MM.1S (cell line): ENCODE measurements around the gene TOX2.

Experiments
- DNase-seq: peaks from one replicate; pipeline ENCODE4 v3.0.0-alpha.2; 2015
- H2AFZ ChIP-seq: fragments of 300-600 bp; sonication (generic); 2 replicates; pipeline ENCODE4 v1.6.0; 2016; ENCODE audit warnings: antibody characterized with exemption, low read length
- H3F3A ChIP-seq: fragments of 300-600 bp; sonication (generic); 2 replicates; pipeline ENCODE4 v1.6.1; 2016; ENCODE audit warnings: mild to moderate bottlenecking, antibody characterized with exemption, low read length, moderate library complexity, mixed read lengths; ENCODE audit not compliant: insufficient read depth
- H3K27ac ChIP-seq: fragments of 300-600 bp; sonication (generic); 2 replicates; pipeline ENCODE4 v1.5.1; 2016; ENCODE audit warnings: mild to moderate bottlenecking, low read length
- H3K27me3 ChIP-seq: fragments of 300-600 bp; sonication (generic); replicated peaks from 2 replicates; pipeline ENCODE4 v1.6.0; 2016; ENCODE audit warnings: low read length; ENCODE audit not compliant: insufficient read depth
- H3K36me3 ChIP-seq: fragments of 300-600 bp; sonication (generic); replicated peaks from 2 replicates; pipeline ENCODE4 v1.6.1; 2016; ENCODE audit warnings: mild to moderate bottlenecking, low read length, mixed read lengths; ENCODE audit not compliant: insufficient read depth
- H3K4me1 ChIP-seq: fragments of 300-600 bp; sonication (generic); 2 replicates; pipeline ENCODE4 v1.6.1; 2016; ENCODE audit warnings: low read length, mixed read lengths
- H3K4me2 ChIP-seq: fragments of 300-600 bp; sonication (generic); 2 replicates; pipeline ENCODE4 v1.6.0; 2016; ENCODE audit warnings: low read depth, low read length
- H3K4me3 ChIP-seq: fragments of 300-600 bp; sonication (generic); 2 replicates; pipeline ENCODE4 v1.5.1; 2016; ENCODE audit warnings: low read length, mixed read lengths
- H3K79me2 ChIP-seq: fragments of 300-600 bp; sonication (generic); 2 replicates; pipeline ENCODE4 v1.6.1; 2016; ENCODE audit warnings: mixed run types, low read length, mixed read lengths
- H3K9ac ChIP-seq: fragments of 300-600 bp; sonication (generic); 2 replicates; pipeline ENCODE4 v1.6.1; 2016; ENCODE audit warnings: low read length, mixed read lengths
- H3K9me2 ChIP-seq: fragments of 300-600 bp; sonication (generic); replicated peaks from 2 replicates; pipeline ENCODE4 v1.6.1; 2016; ENCODE audit warnings: mild to moderate bottlenecking, low read length, mixed read lengths; ENCODE audit not compliant: insufficient read depth
- H3K9me3 ChIP-seq: fragments of 300-600 bp; sonication (generic); replicated peaks from 2 replicates; pipeline ENCODE4 v1.6.1; 2016; ENCODE audit warnings: mild to moderate bottlenecking, low read length, mixed read lengths; ENCODE audit not compliant: insufficient read depth
- H4K20me1 ChIP-seq: fragments of 300-600 bp; sonication (generic); 2 replicates; pipeline ENCODE4 v1.6.1; 2016; ENCODE audit warnings: mild to moderate bottlenecking, low read length, moderate library complexity, mixed read lengths; ENCODE audit not compliant: insufficient read depth
- CTCF ChIP-seq: fragments of 300-600 bp; sonication (generic); IDR thresholded peaks from 2 replicates; pipeline ENCODE4 v1.5.1; 2016; ENCODE audit warnings: antibody characterized with exemption, low read length, mixed read lengths
- EZH2 ChIP-seq: fragments of 300-600 bp; sonication (generic); optimal IDR thresholded peaks from 2 replicates; pipeline ENCODE3; 2017; ENCODE audit warnings: low read depth, mild to moderate bottlenecking, antibody characterized with exemption, low read length, mixed read lengths
- EZH2phosphoT487 ChIP-seq: fragments of 300-600 bp; sonication (generic); IDR thresholded peaks from 2 replicates; pipeline ENCODE4 v1.6.1; 2018; ENCODE audit warnings: antibody characterized with exemption, low read length

TOX2 gene

GRCh38 chr20:44092551-44093248 is 178.0 kb downstream of the TOX2 start:
- H2AFZ ChIP-seq: peak overlapping the region; percentile 66
- DNase-seq: peak; percentile 76
- no peak overlapping the region for H3K4me3 ChIP-seq
- H3K27me3 ChIP-seq: no peaks in the 10 kb centered on the region
- TF ChIP-seq EZH2phosphoT487 (no peak), EZH2 (no peak), CTCF (peak; percentile 72)
- no peaks in the 10 kb centered on the region for H3K9me2 ChIP-seq
- no peaks in the 10 kb centered on the region for H3K9me3 ChIP-seq
- H3K36me3 ChIP-seq: no peaks in the 10 kb centered on the region
- H3K27ac ChIP-seq: no peak overlapping the region
- no peak overlapping the region for H3K9ac ChIP-seq
- no peak overlapping the region; the same call in 1 of the 2 replicates for H3K4me2 ChIP-seq
- no peaks in the 10 kb centered on the region for H3F3A ChIP-seq
- H4K20me1 ChIP-seq: no peaks in the 10 kb centered on the region
- H3K79me2 ChIP-seq: no peaks in the 10 kb centered on the region
- peaks cover 17% of the 10 kb centered on the region for H3K4me1 ChIP-seq

- no peak for DNase-seq
- Histone ChIP-seq H3K9me3 (no peaks in the 10 kb centered on the region), H3K79me2 (no peaks in the 10 kb centered on the region), H3K9me2 (no peaks in the 10 kb centered on the region), H3F3A (no peaks in the 10 kb centered on the region), H4K20me1 (no peaks in the 10 kb centered on the region), H3K27ac (no peak overlapping the region), H3K9ac (no peak overlapping the region), H3K36me3 (no peaks in the 10 kb centered on the region), H3K4me2 (no peak overlapping the region; the same call in 1 of the 2 replicates), H3K4me1 (peaks cover 17% of the 10 kb centered on the region), H2AFZ (no peak overlapping the region), H3K27me3 (no peaks in the 10 kb centered on the region), H3K4me3 (no peak overlapping the region)
- TF ChIP-seq CTCF (no peak), EZH2 (no peak), EZH2phosphoT487 (no peak)
Observed at GRCh38 chr20:44093249-44093582, 178.6 kb downstream of the TOX2 start.

- no peaks in the 10 kb centered on the region for H3K9me2 ChIP-seq
- H3K4me2 ChIP-seq: no peak overlapping the region
- no peaks in the 10 kb centered on the region for H3K36me3 ChIP-seq
- no peaks in the 10 kb centered on the region for H3K79me2 ChIP-seq
- no peaks in the 10 kb centered on the region for H4K20me1 ChIP-seq
- no peak overlapping the region for H3K4me3 ChIP-seq
- no peak overlapping the region for H3K9ac ChIP-seq
- no peak for DNase-seq
- H3K27ac ChIP-seq: no peak overlapping the region
- TF ChIP-seq CTCF: no peak
- TF ChIP-seq EZH2phosphoT487: no peak
- TF ChIP-seq EZH2: no peak
- H2AFZ ChIP-seq: no peak overlapping the region
- no peaks in the 10 kb centered on the region for H3F3A ChIP-seq
- H3K4me1 ChIP-seq: peaks cover 6% of the 10 kb centered on the region; the same call in 1 of the 2 replicates
- no peaks in the 10 kb centered on the region for H3K9me3 ChIP-seq
- H3K27me3 ChIP-seq: no peaks in the 10 kb centered on the region
Observed at GRCh38 chr20:44095831-44096230, 181.2 kb downstream of the TOX2 start.
